NCI-H1436 treated with DMSO at 0.1 percent for 48 hours (cell line): ENCODE results near the gene IVNS1ABP.
"Not testable (repeated sequence)": the region's sequence is repeated elsewhere in the genome, so short reads cannot be mapped to it uniquely, and the experiment has no call there.

Experiments
- DNase-seq: peaks from one replicate; lab custom pipeline; 2025; lab: John Stamatoyannopoulos, UW

IVNS1ABP gene

GRCh38 chr1:185334182-185334581 lies 17.1 kb upstream of the IVNS1ABP start:
- no peak for DNase-seq

GRCh38 chr1:185328255-185328654 lies 11.2 kb upstream of the IVNS1ABP start:
- no peak for DNase-seq

DNA sequence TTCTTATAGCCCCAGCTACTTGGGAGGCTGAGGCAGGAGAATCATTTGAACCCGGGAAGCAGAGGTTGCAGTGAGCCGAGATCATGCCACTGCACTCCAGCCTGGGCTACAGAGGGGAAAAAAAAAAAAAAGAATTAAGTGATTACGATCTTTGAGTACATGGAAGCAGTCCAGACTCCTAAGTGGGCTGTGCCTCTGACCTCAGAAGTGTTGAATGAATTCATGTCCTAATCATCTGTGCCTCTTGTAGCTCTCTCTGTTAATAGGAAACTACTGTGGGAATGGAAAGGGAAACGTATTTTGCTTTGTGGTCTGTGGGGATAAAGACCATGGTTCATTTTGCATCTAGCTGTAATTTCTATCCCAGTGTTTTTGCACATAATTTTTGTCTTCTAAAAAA lies 8.4 kb upstream of the IVNS1ABP start:
- DNase-seq, result no peak

DNA sequence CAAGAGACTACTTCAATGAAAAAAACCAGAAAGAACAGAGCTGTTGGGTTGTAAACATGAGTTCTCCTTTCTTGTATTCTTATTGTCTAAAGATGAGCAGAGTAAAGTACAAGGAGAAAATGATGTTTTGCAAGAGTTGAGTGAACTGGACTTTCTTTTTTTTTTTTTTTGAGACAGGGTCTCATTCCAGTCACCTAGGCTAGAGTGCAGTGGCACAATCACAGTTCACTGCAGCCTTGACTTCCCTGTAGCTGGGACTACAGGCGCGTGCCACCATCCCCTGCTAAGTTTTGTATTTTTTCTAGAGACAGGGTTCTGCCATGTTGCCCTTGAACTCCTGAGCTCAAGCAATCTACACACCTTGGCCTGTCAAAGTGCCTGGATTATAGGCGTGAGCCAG lies 7.1 kb upstream of the IVNS1ABP start:
- no peak for DNase-seq

DNA sequence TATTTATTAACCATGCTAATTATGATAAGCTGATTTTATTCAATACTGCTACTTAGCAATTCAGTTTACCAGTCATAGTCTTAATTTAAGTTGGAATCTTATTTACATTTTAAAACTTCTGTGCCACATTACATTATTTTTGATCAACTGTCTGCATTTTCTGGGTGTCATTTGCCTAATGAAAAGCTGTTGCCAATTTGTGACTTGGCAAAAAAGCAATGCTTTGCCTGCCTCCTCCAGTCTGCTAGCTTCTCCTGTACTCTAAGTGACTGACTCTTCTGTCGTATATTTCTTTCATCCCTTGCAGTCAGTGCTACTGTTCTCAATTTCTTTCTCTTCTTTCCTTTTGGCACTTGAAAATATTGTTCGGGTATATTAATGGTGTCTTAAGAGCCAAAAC lies 5.6 kb upstream of the IVNS1ABP start:
- no peak for DNase-seq

DNA sequence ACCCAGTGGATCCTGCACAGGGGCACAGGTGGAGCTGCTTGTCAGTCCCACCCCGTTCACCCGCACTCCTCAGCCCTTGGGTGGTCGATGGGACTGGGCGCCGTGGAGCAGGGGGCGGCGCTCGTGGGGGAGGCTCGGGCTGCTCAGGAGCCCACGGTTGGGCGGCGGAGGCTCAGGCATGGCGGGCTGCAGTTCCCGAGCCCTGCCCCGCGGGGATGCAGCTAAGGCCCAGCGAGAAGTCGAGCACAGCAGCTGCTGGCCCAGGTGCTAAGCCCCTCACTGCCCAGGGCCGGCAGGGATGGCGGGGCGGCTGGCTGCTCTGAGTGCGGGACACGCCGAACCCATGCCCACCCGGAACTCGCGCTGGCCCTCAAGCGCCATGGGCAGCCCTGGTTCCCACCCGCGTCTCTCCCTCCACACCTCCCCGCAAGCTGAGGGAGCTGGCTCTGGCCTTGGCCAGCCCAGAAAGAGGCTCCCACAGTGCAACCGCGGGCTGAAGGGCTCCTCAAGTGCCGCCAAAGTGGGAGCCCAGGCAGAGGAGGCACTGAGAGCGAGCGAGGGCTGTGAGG lies 4.7 kb upstream of the IVNS1ABP start:
- DNase-seq, result not testable (repeated sequence)

- DNase-seq, result not testable (repeated sequence)
Measured at GRCh38 chr1:185321104-185321503, 4.1 kb upstream of the IVNS1ABP start.

DNA sequence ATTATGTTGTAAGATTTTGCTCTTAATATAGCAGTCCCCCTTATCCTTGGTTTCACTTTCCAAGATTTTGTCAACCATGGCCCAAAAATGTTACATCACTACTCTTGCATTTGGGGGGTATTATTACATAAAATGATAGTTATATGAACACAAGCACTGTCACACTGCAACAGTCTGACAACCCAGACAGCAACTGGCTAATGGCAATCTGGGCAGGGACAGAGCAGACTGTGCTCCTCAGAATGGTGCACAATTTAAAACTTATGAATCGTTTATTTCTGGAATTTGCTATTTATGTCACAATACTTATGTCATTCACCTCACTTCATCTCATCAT lies 2.1 kb upstream of the IVNS1ABP start:
- no peak for DNase-seq

DNA sequence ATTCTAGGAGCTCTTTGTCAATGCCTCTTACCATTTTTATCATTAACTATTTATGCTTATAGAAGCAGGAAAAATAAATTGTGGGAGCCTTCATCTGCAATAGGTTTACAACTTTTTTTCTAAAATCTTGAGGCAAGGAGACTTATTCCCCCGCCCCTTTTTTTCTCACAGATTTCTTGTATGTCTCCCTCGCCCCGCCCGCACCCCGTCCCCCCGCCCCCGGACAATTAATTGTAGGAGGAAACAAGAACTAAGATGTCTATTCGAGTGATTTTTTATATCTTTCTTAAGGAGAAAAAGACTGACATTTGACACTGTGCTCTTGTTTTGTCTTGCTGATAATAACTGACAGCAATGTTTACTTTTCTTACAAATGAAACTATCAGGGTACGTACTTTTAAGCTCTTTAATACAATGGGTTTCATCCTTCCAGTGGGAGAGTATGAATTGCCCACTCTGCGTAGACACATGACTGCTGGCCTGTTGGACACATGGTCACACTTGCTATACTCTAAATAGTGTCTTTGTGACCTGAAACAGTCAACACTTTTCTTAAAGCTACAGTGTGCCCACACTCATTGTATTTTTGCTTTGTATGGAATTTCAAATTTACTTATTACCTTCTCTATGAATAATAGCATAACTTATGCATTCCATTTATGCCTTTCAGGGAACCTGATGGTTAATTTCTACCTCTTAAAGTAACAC lies 1.5 kb upstream of the IVNS1ABP start:
- DNase-seq, result no peak

DNA sequence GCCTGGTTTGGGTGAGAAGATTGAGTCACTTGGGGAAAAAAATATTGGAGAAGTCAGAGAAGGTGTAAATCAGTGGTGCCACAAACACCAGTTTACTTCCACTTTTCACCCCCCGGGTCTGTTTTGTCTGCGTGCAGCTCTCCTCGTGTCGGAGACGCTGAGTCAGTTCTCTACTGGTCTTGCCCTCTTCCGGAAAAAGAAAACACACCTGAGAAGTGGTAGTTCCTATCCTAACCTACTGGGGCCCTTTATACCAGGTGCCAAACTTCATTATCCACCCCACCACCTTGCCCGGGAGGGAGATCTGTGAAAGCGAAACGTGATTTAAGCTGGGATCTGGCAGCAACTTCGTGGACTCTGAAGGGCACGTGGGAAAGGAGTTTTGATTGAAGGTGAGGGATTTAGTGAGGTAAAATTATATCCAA lies 855 bp upstream of the IVNS1ABP start:
- no peak for DNase-seq

DNA sequence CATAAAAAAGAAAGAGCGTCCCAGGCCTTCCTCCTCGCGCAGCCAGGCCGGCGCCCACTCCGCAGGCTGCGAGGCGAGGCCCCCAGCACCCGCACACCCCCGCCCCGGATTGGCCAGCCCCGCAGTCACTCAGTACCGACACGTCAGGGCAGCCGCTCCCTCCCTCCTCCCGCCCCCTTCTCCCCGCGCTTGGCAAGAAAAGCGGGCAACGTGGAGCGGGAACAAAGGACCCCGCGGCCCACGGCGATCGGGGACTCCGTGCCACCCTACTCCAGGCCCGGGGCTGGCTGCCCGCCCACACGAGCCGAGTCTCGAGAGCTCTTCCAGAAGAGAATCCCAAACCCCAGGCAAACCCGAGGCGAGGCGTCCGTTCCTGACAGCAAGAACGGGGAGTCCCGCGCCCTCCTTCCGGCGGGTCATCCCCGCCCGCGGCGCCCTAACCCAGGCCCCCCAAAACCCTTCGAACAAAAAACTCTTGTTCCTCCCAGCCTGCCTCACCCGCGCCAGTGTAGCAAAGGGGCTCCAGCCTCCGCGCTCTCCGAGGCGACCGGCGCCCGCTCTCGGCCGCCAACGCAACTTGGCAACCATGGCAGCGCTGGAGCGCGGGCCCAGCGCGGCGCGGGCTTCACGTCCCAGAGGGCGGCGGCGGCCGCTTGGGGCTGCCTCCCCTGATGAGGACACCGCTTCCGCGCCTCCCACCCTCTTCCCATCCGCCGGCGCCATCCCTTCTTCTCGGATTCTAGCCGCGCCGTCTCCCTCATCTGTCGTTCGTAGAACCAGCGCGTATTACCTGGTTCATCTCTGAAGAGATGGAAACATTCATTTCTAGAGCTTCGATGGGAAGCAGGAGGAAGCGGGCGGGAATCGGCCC lies 645 bp downstream of the IVNS1ABP start:
- no peak for DNase-seq

DNA sequence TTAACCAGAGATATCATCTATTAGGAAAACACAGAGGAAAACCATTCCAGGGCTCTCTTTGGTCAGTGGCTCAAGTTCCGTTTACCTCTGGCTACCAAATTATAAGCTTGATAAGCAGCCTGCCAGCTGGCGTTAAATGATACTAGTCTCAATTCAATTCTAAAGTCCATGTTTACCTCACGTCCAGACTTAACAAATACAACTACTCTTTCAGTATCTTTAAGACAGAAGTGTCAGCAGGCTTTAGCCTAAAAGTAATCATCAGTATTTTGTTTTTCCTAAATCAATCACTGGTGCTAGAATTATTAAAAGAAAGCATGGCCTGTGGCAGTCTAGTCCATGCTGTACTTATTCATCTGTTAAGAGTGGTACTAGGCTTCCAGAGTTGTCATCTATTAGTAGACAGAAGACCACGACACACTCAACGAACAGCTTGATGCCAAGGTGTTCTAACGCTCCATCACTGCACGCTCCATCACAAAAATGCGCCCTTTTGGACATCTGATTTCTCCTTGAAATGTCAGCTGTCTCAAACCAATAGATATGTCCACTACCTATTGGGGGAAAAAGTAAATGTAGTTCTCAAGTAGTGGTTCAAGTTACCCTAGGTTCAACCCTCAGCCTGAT lies 1.5 kb downstream of the IVNS1ABP start:
- DNase-seq, result no peak

- DNase-seq, result no peak
Measured at GRCh38 chr1:185314411-185314810, 2.6 kb downstream of the IVNS1ABP start.

DNA sequence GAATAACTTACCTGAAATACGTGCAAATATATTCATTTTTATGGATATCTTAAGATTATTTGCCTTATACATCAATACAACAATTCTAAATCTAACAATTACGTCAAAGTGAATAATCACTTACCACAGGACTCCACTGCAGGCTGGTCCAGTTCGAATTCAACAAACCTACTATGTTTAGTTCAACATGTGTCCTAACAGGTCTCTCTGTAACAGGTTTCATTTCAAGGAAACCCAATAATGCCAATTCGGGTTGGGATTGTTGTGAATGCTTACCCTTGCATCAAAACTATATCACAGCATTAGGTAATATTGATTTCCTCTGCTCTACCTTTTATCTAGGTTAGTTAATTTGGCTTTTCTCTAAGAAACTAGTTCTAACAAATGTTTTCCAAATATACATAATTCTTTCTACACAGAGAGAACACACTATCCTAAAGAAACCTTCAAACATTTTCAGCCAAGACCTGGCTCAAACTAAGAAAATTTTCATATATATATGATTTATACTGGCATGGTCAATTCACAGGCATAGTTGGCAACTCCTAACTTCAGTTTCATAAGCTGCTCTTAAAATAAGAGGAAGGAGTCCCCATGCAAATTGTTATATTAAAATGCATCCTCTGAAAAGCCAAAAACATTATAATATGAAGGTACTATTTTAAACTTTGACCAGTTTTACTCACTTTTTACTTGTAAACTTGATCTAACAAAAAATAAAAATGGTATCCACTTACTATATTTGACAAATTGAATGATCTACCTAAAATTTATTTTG lies 4.5 kb downstream of the IVNS1ABP start:
- no peak for DNase-seq

DNA sequence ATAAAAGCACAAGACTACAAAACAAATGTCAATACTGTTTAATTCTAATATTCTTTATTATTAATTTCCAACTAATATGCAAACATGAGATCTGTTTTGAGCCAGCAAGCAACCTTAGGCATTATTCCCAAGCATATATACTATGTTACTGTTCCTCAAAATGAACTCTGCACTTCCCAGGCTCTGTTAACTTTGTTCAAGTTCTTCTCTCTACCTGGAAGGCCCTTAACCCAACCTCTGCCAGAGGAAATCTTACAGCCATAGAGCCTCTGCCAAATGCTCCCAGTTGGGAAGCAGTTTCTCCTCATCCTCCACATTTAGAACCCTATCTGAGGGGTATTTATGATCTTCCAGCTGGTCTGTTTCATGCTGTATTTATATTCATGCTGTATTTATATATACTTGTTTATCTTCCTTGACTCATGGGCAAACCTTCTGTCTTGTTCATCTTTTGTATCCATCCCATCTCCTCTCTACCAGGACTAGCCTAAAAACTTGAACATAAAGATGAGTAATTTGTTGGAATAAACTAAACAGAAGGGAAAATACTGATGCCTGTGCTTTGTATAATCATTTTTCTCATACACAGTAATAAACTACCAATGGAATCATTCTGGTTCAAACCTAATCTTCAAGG lies 5.3 kb downstream of the IVNS1ABP start:
- no peak for DNase-seq

DNA sequence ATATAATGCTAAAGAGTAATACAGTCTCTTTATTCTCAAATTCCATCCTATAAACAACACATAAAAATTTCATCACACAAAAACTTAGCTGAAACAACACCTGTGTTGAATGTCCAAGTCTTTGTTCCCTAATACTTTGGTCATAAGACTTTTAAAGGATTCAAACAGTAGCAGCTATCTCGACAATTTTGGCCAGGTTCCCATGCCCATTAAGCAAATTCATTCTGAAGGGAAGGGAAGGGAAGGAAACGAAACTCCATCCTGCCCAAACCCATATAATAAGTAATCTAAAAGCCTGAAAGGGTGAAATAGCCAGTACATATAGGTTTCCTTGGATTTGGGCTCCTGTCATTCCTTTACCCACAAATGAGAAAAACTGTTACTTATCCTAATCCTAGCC lies 7.5 kb downstream of the IVNS1ABP start:
- DNase-seq, result no peak

DNA sequence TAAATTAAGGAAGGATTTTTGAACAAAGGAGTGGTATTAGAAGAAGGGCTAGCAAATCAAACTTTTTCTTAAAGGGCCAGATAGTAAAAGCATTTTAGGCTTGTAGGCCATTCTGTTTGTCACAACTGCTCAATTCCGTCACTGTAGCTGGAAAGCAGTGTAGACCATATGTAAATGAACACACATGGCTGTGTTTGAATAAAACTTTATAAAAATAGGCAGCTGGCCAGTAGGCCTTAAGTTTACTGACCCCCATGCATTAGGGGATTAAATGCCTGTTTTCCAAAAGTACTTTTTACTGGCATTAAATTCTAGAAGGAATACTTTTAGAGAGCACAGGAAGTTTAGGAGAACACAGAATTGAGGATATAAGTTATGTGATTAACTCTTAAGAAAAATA lies 8.9 kb downstream of the IVNS1ABP start:
- DNase-seq, result no peak

DNA sequence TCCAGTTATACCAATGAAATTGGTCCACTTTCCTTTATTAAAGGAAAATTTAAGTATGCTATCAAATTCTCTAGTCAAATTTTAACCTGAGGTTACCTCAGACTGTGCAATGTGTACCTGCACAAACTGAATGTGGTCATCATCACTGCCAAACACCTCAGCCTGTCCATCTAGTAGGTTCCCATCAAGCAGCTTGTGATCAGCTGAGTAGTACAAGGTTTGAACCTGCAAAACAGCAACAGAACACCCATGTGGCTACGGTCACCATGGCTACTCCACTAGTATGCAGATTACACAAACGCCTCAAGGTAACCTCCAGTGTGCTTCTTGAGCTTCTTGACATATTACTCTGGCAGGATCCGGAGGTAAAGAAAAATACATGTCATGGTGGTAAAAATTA lies 11.6 kb downstream of the IVNS1ABP start:
- DNase-seq, result no peak

DNA sequence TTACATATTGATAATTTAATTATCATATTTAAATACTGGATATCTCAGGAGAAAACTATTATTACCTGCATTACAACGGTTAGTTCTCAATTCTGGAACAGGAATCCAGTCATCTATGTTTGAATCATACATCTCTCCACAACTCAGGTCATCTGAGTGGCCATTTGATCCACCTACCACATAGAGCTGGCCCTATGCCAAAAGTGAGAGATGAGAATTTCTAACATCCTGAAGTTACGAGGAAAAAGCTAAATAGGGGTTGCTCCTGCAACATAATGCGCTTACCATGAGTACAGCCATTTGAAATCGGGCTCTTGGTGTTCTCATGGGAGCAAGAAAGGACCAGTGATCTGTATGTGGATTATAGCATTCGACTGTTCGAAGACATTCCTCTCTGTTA lies 16.9 kb downstream of the IVNS1ABP start:
- DNase-seq, result no peak

DNA sequence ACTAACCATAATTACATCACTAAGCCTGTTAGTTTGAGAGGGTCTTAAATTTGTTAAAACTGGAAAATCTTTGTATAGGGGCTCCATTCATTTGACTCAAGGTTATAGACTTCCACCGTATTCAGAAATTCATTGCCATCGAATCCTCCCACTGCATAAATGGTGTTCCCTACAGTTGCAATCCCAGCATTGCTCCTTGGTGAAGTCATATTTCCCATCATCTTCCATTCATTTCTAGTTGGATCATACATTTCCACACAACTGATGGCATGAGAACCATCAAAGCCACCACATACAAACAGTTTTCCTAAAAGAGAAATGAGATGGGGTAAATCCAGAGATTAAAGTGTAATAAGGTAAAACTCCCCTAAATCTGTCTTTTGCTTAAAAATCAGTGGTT lies 19.1 kb downstream of the IVNS1ABP start:
- no peak for DNase-seq

DNA sequence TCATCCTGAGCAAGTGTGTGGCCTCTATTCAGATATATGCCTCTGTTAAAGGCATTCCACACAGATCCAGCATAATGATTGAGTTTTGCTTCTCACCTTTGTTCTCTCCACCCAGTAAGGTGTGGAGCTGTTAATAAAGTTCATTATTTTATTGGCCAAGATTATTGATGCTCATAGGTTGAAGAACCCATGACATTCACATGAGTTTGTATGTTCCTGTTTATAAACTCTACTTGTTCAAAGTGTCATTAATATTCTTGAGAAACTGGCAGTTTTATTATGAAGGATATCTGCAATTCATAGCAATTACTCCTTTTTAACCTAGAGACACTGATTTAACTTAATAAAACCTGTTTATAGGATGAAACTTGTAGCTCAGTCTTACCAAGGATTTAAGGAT lies 22.0 kb downstream of the IVNS1ABP start:
- DNase-seq, result no peak
